GM23248 (cell line): ENCODE results near the gene CYP27A1. TPM values are rescaled to one million over a fixed set of nuclear protein-coding genes. Genes with fewer than 3 reads are reported as not detected.
"Not testable (repeated sequence)": the region's sequence is repeated elsewhere in the genome, so short reads cannot be mapped to it uniquely, and the experiment has no call there.

ENCODE experiments used
- DNase-seq: peaks from one replicate; pipeline ENCODE4 v3.0.0-alpha.2; 2015
- H2AFZ ChIP-seq: fragments of 200-600 bp; sonication (generic); 2 replicates; pipeline ENCODE4 v1.6.1; 2016; ENCODE audit warnings: antibody characterized with exemption
- H3F3A ChIP-seq: fragments of 200-600 bp; sonication (generic); 2 replicates; pipeline ENCODE4 v1.6.1; 2016; ENCODE audit warnings: mild to moderate bottlenecking, antibody characterized with exemption, mixed run types; ENCODE audit not compliant: insufficient read depth
- H3K27ac ChIP-seq: fragments of 200-600 bp; sonication (generic); 2 replicates; pipeline ENCODE4 v1.5.1; 2016; ENCODE audit warnings: mild to moderate bottlenecking
- H3K27me3 ChIP-seq: fragments of 200-600 bp; sonication (generic); replicated peaks from 2 replicates; pipeline ENCODE4 v1.6.1; 2016; ENCODE audit warnings: mild to moderate bottlenecking; ENCODE audit not compliant: insufficient read depth
- H3K36me3 ChIP-seq: fragments of 200-600 bp; sonication (generic); 2 replicates; pipeline ENCODE4 v1.6.1; 2016; ENCODE audit warnings: low read depth, mild to moderate bottlenecking
- H3K4me1 ChIP-seq: fragments of 200-600 bp; sonication (generic); 2 replicates; pipeline ENCODE4 v1.6.1; 2016; ENCODE audit warnings: mild to moderate bottlenecking; ENCODE audit not compliant: insufficient read depth
- H3K4me2 ChIP-seq: fragments of 200-600 bp; sonication (generic); one replicate; pipeline ENCODE4 v1.6.1; 2016; ENCODE audit warnings: mild to moderate bottlenecking; ENCODE audit not compliant: unreplicated experiment
- H3K4me3 ChIP-seq: fragments of 200-600 bp; sonication (generic); 2 replicates; pipeline ENCODE4 v1.5.1; 2016; ENCODE audit warnings: mild to moderate bottlenecking
- H3K79me2 ChIP-seq: fragments of 200-600 bp; sonication (generic); 2 replicates; pipeline ENCODE4 v1.6.1; 2016; ENCODE audit warnings: mild to moderate bottlenecking; ENCODE audit not compliant: insufficient read depth
- H3K9ac ChIP-seq: fragments of 200-600 bp; sonication (generic); 2 replicates; pipeline ENCODE4 v1.6.1; 2016; ENCODE audit warnings: mild to moderate bottlenecking
- H3K9me2 ChIP-seq: fragments of 200-600 bp; sonication (generic); 2 replicates; pipeline ENCODE4 v1.6.1; 2016; ENCODE audit warnings: mixed run types, mild to moderate bottlenecking, moderate library complexity; ENCODE audit not compliant: insufficient read depth
- H3K9me3 ChIP-seq: fragments of 200-600 bp; sonication (generic); one replicate; pipeline ENCODE4 v1.6.1; 2017; ENCODE audit warnings: low read depth
- H4K20me1 ChIP-seq: fragments of 200-600 bp; sonication (generic); 2 replicates; pipeline ENCODE4 v1.6.0; 2016; ENCODE audit not compliant: insufficient read depth
- EZH2 ChIP-seq: fragments of 200-600 bp; sonication (generic); IDR thresholded peaks from 2 replicates; pipeline ENCODE4 v1.6.1; 2018; ENCODE audit warnings: antibody characterized with exemption, mild to moderate bottlenecking; ENCODE audit not compliant: insufficient read depth, poor library complexity, severe bottlenecking
- EZH2phosphoT487 ChIP-seq: fragments of 200-600 bp; sonication (generic); IDR thresholded peaks from 2 replicates; pipeline ENCODE4 v1.6.1; 2018; ENCODE audit warnings: antibody characterized with exemption, moderate library complexity, mild to moderate bottlenecking, low read depth; ENCODE audit not compliant: insufficient read depth
- WGBS, 2 experiments: methylation state at CpG; one replicate each; pipeline ENCODE4 v1.1.6; 2015 to 2017; ENCODE audit warnings: low lambda C conversion rate in 2 of 2, low coverage in 1 of 2; ENCODE audit errors: missing lambda C conversion rate in 2 of 2; 5-methylcytosine and 5-hydroxymethylcytosine counted together
- in situ Hi-C: fragments of 300-500 bp; cut with MboI; formaldehyde crosslinking; loops from 2 replicates; pipeline ENCODE4 v1.15.0; 2020
- polyA plus RNA-seq: library from polyadenylated mRNA; unstranded; fragments of >200 nt; fragmentation: Nextera tagmentation; extraction: Ambion mirVana; gene quantifications from 2 replicates; pipeline ENCODE4 v1.2.1, GENCODE V29; 2016
- total RNA-seq: library from RNA; depleted of rRNA; stranded (reverse); fragments of >200 nt; shearing (Covaris generic); gene quantifications from 2 replicates; pipeline ENCODE4 v1.2.3, GENCODE V29; 2014

CYP27A1 gene
- total and polyA plus RNA-seq, 2 experiments from 2014 or later = 2.9 to 4.1 TPM

DNA sequence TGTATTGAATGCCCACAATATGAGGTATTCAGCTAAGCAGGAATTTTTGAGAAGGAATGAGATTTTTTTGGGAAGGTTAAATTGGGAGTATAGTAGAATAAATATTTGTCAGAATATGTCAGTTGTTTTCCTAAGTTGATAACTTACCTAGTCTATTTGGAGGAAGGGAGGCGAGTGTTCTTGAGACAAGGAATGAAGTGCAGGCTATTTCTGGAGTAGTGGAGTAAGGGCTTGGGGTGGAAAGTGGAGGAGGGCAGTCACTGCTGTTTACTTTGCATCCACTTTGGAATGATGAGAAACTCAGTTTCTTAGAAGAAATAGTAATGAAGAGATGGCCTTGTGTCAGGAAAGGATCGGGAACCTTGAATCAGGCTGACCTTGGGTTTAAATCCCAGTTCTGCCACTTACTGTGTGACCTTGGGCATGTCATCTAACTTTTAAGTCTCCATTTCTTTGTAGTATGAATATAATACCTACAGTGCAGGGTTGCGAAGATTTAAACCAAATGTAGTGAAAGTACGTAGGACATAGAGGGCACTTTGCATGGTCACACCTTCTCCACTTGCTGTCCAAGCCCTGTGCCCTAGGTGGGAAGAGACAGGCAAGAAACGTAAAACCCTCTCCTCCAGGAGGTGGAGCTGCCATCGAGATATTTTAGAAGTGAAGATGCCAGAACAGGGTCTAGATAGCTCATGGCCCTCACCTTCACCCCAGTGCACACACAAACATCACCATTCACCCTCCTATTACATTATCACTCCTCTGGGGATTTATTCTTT, 25.2 kb upstream of the CYP27A1 start:
- no peak overlapping the region for H2AFZ ChIP-seq
- H3K4me3 ChIP-seq = no peak overlapping the region
- H3K9me2 ChIP-seq = no peaks in the 10 kb centered on the region
- H3K9ac ChIP-seq = no peak overlapping the region
- no peaks in the 10 kb centered on the region for H3K4me1 ChIP-seq
- in situ Hi-C loops = no loop called here
- H4K20me1 ChIP-seq = no peaks in the 10 kb centered on the region
- no peak for DNase-seq
- H3K9me3 ChIP-seq = no peaks in the 10 kb centered on the region
- no peaks in the 10 kb centered on the region for H3F3A ChIP-seq
- no peak for TF ChIP-seq EZH2
- TF ChIP-seq EZH2phosphoT487 = no peak
- H3K27ac ChIP-seq = no peak overlapping the region
- no peaks in the 10 kb centered on the region for H3K79me2 ChIP-seq
- no peak overlapping the region for H3K4me2 ChIP-seq
- H3K36me3 ChIP-seq = peaks cover 6% of the 10 kb centered on the region; the same call in 1 of the 2 replicates
- 86 to 89% methylated on average over 6 of the region's 6 CpGs for WGBS, 2 experiments
- H3K27me3 ChIP-seq = no peaks in the 10 kb centered on the region

DNA sequence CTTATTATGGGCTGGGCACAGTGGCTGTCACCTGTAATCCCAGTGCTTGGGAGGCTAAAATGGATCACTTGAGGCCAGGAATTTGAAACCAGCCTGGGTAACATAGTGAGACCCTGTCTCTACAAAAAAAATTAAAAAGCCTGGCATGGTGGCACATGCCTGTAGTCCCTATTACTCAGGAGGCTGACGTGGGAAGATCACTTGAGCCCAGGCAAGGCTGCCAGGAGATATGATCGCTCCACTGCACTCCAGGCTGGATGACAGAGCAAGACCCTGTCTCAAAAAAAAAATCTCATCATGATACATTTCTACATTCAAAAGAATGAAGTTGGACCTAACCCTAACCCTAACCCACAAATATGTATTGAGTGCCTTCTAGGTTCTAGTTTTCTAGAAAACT, 20.2 kb upstream of the CYP27A1 start:
- no peak for DNase-seq
- H4K20me1 ChIP-seq = no peaks in the 10 kb centered on the region
- WGBS, 2 experiments = 79% methylated on average over 2 of the region's 2 CpGs
- in situ Hi-C loops = no loop called here
- no peaks in the 10 kb centered on the region for H3K79me2 ChIP-seq
- H3K27me3 ChIP-seq = no peaks in the 10 kb centered on the region
- no peaks in the 10 kb centered on the region for H3K4me1 ChIP-seq
- H2AFZ ChIP-seq = no peak overlapping the region
- H3K9me3 ChIP-seq = no peaks in the 10 kb centered on the region
- H3K36me3 ChIP-seq = no peaks in the 10 kb centered on the region
- H3K9ac ChIP-seq = no peak overlapping the region
- H3K4me3 ChIP-seq = no peak overlapping the region
- H3K9me2 ChIP-seq = no peaks in the 10 kb centered on the region
- H3K4me2 ChIP-seq = no peak overlapping the region
- TF ChIP-seq EZH2phosphoT487 (no peak), EZH2 (no peak)
- H3K27ac ChIP-seq = no peak overlapping the region
- no peaks in the 10 kb centered on the region for H3F3A ChIP-seq

DNA sequence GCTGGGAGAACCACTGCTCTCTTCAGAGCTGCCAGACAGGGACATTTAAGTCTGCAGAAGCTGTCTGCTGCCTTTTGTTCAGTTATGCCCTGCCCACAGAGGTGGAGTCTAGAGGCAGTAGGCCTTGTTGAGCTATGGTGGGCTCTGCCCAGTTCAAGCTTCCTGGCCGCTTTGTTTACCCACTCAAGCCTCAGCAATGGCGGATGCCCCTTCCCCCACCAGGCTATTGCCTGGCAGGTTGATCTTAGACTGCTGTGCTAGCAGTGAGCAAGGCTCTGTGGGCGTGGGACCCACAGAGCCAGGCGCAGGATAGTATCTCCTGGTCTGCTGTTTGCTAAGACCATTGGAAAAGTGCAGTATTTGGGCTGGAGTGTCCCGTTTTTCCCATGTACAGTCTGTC, 9.2 kb upstream of the CYP27A1 start:
- H3K4me1 ChIP-seq, H3K79me2 ChIP-seq, DNase-seq, H3K4me3 ChIP-seq, H3K9me3 ChIP-seq, H3F3A ChIP-seq, H3K36me3 ChIP-seq, in situ Hi-C loops, H3K27ac ChIP-seq, H4K20me1 ChIP-seq, H3K9me2 ChIP-seq, H3K9ac ChIP-seq, H3K27me3 ChIP-seq, H2AFZ ChIP-seq, H3K4me2 ChIP-seq: not testable (repeated sequence)
- WGBS, 2 experiments = 76 to 82% methylated on average over 5 of the region's 5 CpGs

DNA sequence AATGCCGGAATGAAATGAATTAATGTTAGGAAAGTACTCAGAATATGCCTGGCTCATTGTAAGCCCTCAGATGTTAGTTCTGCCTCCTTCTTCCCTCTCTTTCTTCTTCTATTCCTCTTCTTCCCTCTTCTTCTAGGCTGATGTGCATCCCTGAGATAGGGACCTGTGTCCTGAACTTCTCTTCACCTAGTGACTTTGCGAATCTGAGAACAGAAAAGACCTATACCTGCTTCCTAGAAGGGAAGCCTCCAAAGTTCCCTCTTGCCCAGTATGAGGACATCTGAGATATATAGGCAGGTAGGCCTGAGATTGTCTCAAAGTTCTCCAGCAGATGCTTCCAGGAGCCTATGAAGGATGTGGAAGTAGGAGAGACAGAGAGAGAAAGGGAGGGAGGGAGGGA, 8.1 kb upstream of the CYP27A1 start:
- DNase-seq = no peak
- WGBS, 2 experiments = 97% methylated on average over 2 of the region's 2 CpGs
- Histone ChIP-seq H3K79me2 (no peaks in the 10 kb centered on the region), H3K4me3 (no peak overlapping the region), H3K9ac (no peak overlapping the region), H3K4me2 (no peak overlapping the region), H3K27me3 (no peaks in the 10 kb centered on the region), H3K4me1 (no peaks in the 10 kb centered on the region), H3K9me3 (peaks cover 5% of the 10 kb centered on the region), H2AFZ (no peak overlapping the region), H4K20me1 (no peaks in the 10 kb centered on the region), H3K9me2 (no peaks in the 10 kb centered on the region), H3K27ac (no peak overlapping the region), H3K36me3 (no peaks in the 10 kb centered on the region), H3F3A (no peaks in the 10 kb centered on the region)
- in situ Hi-C loops = no loop called here
- TF ChIP-seq EZH2phosphoT487 (no peak), EZH2 (no peak)

DNA sequence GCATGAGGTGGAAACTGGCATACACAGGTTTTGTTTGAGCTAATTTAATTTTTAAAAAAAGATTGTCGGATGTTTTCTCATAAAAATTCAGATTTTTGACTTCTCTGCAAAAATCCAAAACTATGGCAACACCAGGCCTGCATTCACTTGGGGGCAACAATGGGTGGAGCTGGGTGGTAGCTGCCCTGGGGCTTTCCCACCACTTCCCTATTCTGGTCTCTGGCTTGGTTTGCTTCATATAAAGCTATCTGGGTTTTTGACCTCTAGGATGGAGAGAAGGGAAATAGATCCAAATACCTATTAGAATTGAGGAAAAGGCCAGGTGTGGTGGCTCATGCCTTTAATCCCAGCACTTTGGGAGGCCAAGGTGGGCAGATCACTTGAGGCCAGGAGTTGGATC, 5.5 kb upstream of the CYP27A1 start:
- Histone ChIP-seq H3K4me3 (no peak overlapping the region), H2AFZ (no peak overlapping the region), H3K9me3 (peaks cover 5% of the 10 kb centered on the region), H3F3A (no peaks in the 10 kb centered on the region), H3K79me2 (no peaks in the 10 kb centered on the region), H3K27me3 (no peaks in the 10 kb centered on the region), H3K9ac (no peak overlapping the region), H3K27ac (no peak overlapping the region), H3K4me2 (no peak overlapping the region), H3K4me1 (no peaks in the 10 kb centered on the region), H3K36me3 (no peaks in the 10 kb centered on the region), H3K9me2 (no peaks in the 10 kb centered on the region), H4K20me1 (no peaks in the 10 kb centered on the region)
- in situ Hi-C loops = no loop called here
- no peak for DNase-seq
- TF ChIP-seq EZH2phosphoT487 = no peak
- no peak for TF ChIP-seq EZH2
- WGBS, 2 experiments = 86 to 94% methylated on average over 1 of the region's 1 CpG
